Parathyroid adenoma (tissue), 2 donors: ENCODE data around the gene CAPN5.

Experiments
- H2AFZ ChIP-seq: fragments of 300-600 bp; sonication (generic); one replicate; pipeline ENCODE4 v1.7.0; 2017; ENCODE audit warnings: antibody characterized with exemption, mild to moderate bottlenecking
- H3K27ac ChIP-seq: fragments of 300-600 bp; sonication (generic); one replicate; pipeline ENCODE4 v1.7.0; 2017
- H3K27me3 ChIP-seq: fragments of 300-600 bp; sonication (generic); one replicate; pipeline ENCODE4 v1.7.0; 2017; ENCODE audit warnings: low read length; ENCODE audit not compliant: control insufficient read depth, insufficient read depth
- H3K36me3 ChIP-seq: fragments of 300-600 bp; sonication (generic); one replicate; pipeline ENCODE4 v1.7.0; 2017; ENCODE audit warnings: low read length; ENCODE audit not compliant: control insufficient read depth, insufficient read depth
- H3K4me1 ChIP-seq: fragments of 300-600 bp; sonication (generic); one replicate; pipeline ENCODE4 v1.7.0; 2017; ENCODE audit warnings: control low read depth
- H3K4me2 ChIP-seq: fragments of 300-600 bp; sonication (generic); one replicate; pipeline ENCODE4 v1.7.0; 2017; ENCODE audit warnings: low read length
- H3K4me3 ChIP-seq: fragments of 300-600 bp; sonication (generic); one replicate; pipeline ENCODE4 v1.7.0; 2017; ENCODE audit warnings: low read depth, low read length
- H3K79me2 ChIP-seq: fragments of 300-600 bp; sonication (generic); one replicate; pipeline ENCODE4 v1.7.0; 2017; ENCODE audit warnings: control low read depth
- H3K9ac ChIP-seq: fragments of 300-600 bp; sonication (generic); one replicate; pipeline ENCODE4 v1.7.0; 2017; ENCODE audit warnings: mild to moderate bottlenecking
- H3K9me3 ChIP-seq: fragments of 300-600 bp; sonication (generic); one replicate; pipeline ENCODE4 v1.7.0; 2017; ENCODE audit warnings: low read length; ENCODE audit not compliant: control insufficient read depth
- TF ChIP-seq, protein P1 (sequence below): fragments of 300-600 bp; sonication (generic); IDR thresholded peaks from one replicate; pipeline ENCODE4 v1.7.0; 2017; ENCODE audit warnings: antibody characterized with exemption, mild to moderate bottlenecking
- donor health status: primary hyperparathyroidism.

The CAPN5 gene

DNA sequence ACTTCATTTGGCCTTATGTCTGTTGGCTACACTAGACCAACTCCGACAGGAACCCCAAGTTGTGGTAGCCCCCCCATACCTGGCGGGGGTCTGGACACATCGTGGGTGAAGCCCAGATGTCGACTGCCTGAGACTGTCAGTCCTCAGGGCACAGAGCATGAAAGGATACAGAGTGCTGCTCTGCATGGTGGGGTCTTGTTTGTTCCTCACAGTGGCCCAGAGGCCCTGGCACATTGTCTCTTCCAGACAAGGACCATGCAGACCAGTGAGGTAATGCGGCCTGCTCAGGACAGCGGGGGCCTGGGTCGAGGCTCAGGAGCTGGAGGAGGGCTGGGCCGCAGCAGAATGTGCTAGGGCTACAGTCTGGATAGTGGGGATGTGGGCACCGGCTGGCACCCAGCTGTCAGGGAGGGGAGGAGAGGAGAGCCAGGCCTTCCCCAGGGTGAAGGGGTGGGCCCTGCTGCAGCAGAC is 14.6 kb downstream of the CAPN5 start:
- H3K79me2 ChIP-seq, result no peaks in the 10 kb centered on the region
- H3K4me2 ChIP-seq, result no peak overlapping the region
- no peak overlapping the region for H3K4me3 ChIP-seq
- TF ChIP-seq, protein P1, sequence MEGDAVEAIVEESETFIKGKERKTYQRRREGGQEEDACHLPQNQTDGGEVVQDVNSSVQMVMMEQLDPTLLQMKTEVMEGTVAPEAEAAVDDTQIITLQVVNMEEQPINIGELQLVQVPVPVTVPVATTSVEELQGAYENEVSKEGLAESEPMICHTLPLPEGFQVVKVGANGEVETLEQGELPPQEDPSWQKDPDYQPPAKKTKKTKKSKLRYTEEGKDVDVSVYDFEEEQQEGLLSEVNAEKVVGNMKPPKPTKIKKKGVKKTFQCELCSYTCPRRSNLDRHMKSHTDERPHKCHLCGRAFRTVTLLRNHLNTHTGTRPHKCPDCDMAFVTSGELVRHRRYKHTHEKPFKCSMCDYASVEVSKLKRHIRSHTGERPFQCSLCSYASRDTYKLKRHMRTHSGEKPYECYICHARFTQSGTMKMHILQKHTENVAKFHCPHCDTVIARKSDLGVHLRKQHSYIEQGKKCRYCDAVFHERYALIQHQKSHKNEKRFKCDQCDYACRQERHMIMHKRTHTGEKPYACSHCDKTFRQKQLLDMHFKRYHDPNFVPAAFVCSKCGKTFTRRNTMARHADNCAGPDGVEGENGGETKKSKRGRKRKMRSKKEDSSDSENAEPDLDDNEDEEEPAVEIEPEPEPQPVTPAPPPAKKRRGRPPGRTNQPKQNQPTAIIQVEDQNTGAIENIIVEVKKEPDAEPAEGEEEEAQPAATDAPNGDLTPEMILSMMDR, result no peak
- H3K27ac ChIP-seq, result no peak overlapping the region
- no peaks in the 10 kb centered on the region for H3K4me1 ChIP-seq
- no peak overlapping the region for H2AFZ ChIP-seq
- H3K9ac ChIP-seq, result no peak overlapping the region
- H3K36me3 ChIP-seq, result no peaks in the 10 kb centered on the region
- no peaks in the 10 kb centered on the region for H3K27me3 ChIP-seq
- H3K9me3 ChIP-seq, result no peaks in the 10 kb centered on the region

DNA sequence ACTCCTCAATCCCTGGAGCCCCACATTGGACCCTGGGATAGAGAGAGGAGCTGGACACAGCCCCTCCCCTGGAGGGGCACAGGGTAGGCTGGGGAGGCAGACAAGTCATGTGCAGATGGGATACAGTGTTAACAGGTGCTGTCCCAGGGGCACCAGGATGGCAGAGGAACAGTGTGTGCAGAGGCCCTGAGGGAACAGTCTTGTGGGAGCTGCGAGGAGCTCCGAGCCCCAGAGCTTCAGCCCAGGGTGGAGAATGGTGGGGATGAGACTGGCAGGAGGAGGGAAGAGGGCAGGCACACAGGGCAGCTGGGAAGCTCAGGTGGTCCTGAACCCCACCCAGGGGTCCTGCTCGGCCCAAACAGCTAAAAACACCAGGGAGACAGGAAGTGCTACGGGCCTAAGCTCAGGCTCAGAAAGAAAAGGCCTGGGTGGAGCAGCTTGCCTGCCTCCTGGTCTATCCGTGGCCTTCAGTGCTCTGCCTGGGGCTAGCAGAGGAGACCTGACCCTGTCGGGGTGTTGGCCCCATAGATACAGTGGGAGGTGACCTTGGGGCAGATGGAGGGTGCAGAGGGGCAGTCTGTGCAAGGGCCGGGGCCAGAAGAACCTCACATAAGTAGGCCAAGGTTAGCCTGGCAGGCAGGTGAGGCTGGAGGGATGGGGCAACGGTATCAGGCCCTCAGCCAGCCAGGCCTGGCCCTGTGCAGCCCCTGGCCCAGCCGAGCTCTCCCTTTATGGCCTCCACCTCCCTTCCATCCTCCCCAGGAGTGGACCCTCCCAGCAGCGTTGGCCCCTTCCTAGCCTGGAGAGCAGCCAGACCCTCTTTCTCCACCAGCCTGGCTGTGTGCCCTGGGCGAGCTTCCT is 15.4 kb downstream of the CAPN5 start:
- TF ChIP-seq, protein P1, result no peak
- no peak overlapping the region for H3K4me2 ChIP-seq
- H3K9ac ChIP-seq, result no peak overlapping the region
- H3K36me3 ChIP-seq, result no peaks in the 10 kb centered on the region
- H3K4me1 ChIP-seq, result no peaks in the 10 kb centered on the region
- H3K9me3 ChIP-seq, result no peaks in the 10 kb centered on the region
- no peaks in the 10 kb centered on the region for H3K79me2 ChIP-seq
- H3K27me3 ChIP-seq, result no peaks in the 10 kb centered on the region
- H2AFZ ChIP-seq, result no peak overlapping the region
- no peak overlapping the region for H3K4me3 ChIP-seq
- H3K27ac ChIP-seq, result no peak overlapping the region

DNA sequence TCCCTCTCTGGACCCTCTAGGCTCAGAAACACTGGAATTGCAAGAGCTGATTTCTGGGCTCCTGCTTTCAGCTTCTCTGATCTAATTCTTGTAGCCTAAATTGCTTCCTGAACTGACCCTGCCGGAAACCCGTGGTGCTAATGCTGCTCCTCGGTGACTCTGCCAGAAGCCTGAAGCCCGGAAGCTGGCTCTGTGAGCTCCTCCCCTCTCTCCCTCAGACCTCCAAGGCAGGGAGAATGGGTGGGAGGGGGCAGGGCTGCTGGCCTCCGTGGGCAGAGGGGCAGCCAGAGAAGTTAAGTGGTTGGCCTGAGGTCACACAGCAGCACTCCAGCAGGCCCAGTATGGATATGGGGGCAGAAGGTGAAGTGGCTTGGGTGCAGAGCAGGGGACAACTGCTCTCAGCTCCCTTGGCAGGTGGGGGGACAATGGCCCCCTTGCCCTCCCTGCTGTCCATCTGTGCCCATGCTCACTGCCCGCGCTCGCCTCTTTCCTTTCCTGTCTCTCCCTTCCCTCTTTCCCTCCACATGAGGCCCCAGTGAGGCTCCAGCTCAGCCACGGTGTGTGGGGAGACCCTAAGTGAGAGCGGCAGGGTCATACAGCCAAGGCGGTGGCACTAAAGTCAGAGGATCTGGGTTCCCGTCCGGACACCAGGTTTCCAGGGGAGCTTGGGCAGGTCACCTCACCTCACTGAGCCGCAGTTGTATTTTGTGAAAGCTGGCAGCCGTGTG is 16.2 kb downstream of the CAPN5 start:
- no peak overlapping the region for H3K9ac ChIP-seq
- no peaks in the 10 kb centered on the region for H3K9me3 ChIP-seq
- H2AFZ ChIP-seq, result no peak overlapping the region
- H3K36me3 ChIP-seq, result no peaks in the 10 kb centered on the region
- no peaks in the 10 kb centered on the region for H3K27me3 ChIP-seq
- H3K4me3 ChIP-seq, result no peak overlapping the region
- no peak overlapping the region for H3K4me2 ChIP-seq
- H3K4me1 ChIP-seq, result no peaks in the 10 kb centered on the region
- no peaks in the 10 kb centered on the region for H3K79me2 ChIP-seq
- H3K27ac ChIP-seq, result no peak overlapping the region
- TF ChIP-seq, protein P1, result no peak

DNA sequence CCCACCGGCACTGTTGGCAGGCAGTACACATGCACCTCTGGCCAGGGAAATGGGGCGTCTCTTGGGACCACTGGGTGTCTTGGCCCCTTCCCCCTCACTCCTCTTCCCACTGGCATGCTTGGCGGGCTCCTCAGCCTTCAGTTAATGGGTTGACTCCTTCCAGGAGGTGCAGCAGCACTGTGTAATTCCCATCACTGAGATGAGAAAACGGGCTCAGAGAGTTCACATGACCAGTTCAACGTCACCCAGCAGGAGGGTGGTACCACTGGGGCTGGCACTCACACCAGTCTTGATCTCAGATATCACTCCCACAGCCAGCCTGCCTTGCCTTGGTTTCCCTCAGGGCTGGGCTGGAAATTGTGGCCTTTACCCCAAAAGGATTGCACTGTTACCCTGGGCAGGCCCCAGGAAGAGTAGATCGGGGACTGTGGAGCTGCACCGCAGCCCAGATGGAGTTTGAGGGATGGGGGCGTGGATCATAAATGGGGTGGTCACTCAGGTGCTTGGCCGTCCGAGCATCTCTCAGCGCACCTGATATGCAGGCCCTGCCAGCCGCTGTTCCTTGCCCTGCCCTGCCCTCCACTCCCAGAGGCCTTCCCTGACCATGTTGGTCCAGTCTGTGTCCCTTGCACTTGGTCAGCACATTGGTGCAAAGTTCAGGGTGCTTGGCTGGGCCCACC is 16.9 kb downstream of the CAPN5 start:
- no peaks in the 10 kb centered on the region for H3K9me3 ChIP-seq
- no peaks in the 10 kb centered on the region for H3K79me2 ChIP-seq
- no peaks in the 10 kb centered on the region for H3K27me3 ChIP-seq
- H3K36me3 ChIP-seq, result no peaks in the 10 kb centered on the region
- H3K9ac ChIP-seq, result no peak overlapping the region
- TF ChIP-seq, protein P1, result no peak
- H2AFZ ChIP-seq, result no peak overlapping the region
- no peak overlapping the region for H3K27ac ChIP-seq
- no peak overlapping the region for H3K4me2 ChIP-seq
- no peaks in the 10 kb centered on the region for H3K4me1 ChIP-seq
- H3K4me3 ChIP-seq, result no peak overlapping the region
